ENCODE data around the gene CDC42EP3.

GRCh38 chr2:37666772-37667171 is 4.7 kb downstream of the CDC42EP3 start:
- TF ChIP-seq CTCF (IDR thresholded peaks at IDR 0.05) = no peak
- no peak for TF ChIP-seq EP300 (IDR thresholded peaks at IDR 0.05)
- TF ChIP-seq POLR2A (IDR thresholded peaks at IDR 0.05) = no peak
- TF ChIP-seq POLR2AphosphoS5 (IDR thresholded peaks at IDR 0.05) = no peak
